GM12878 (cell line): ENCODE results near the gene GPC6.

Experiments used
- CTCF ChIP-seq, 3 experiments: IDR thresholded peaks in 2 of 3; conservative IDR thresholded peaks in 1 of 3; 2 replicates each; pipeline ENCODE4 v1.5.1; 2011; ENCODE audit warnings: low read depth in 3 of 3, low read length in 3 of 3, mild to moderate bottlenecking in 3 of 3, control low read depth in 2 of 3, moderate library complexity in 2 of 3, inconsistent platforms in 1 of 3, mixed read lengths in 1 of 3; ENCODE audit not compliant: control insufficient read depth in 2 of 3, insufficient read depth in 1 of 3; ENCODE audit errors: extremely low read depth in 1 of 3
- JUNB ChIP-seq: IDR thresholded peaks from 2 replicates; pipeline ENCODE4 v1.6.1; 2016; ENCODE audit warnings: antibody characterized with exemption, mild to moderate bottlenecking
- JUND ChIP-seq: IDR thresholded peaks from 2 replicates; pipeline ENCODE4 v1.6.1; 2012; ENCODE audit warnings: low read depth, mild to moderate bottlenecking, low read length, improper control_type of control experiment, moderate library complexity
- MYC ChIP-seq: IDR thresholded peaks from 2 replicates; pipeline ENCODE4 v1.6.1; 2011; ENCODE audit warnings: mild to moderate bottlenecking, low read length, moderate library complexity, inconsistent platforms; ENCODE audit not compliant: insufficient read depth, insufficient replicate concordance, insufficient read length, severe bottlenecking
- PAX8 ChIP-seq: fragments of 450-650 bp; IDR thresholded peaks from 2 replicates; pipeline ENCODE4 v1.6.1; 2017; ENCODE audit warnings: mild to moderate bottlenecking, moderate library complexity
- POLR2A ChIP-seq: IDR thresholded peaks from 2 replicates; pipeline ENCODE4 v1.6.1; 2011; ENCODE audit warnings: low read depth, mild to moderate bottlenecking, low read length
- TARDBP ChIP-seq: IDR thresholded peaks from 2 replicates; pipeline ENCODE4 v1.6.1; 2016; ENCODE audit warnings: borderline replicate concordance

- TF ChIP-seq MYC (no peak), PAX8 (no peak), TARDBP (no peak), JUND (no peak), CTCF (IDR thresholded peaks at IDR 0.05 in 2 of 3, conservative IDR thresholded peaks at IDR 0.05 in 1 of 3; ENCODE audit: control insufficient read depth in 2 of 3, extremely low read depth in 1 of 3, insufficient read depth in 1 of 3, low read depth in 3 of 3, low read length in 3 of 3) (no peak), POLR2A (no peak), JUNB (no peak)
Measured at GRCh38 chr13:93316841-93317240, 90.2 kb downstream of the GPC6 start.
